Measurements from ENCODE around the gene CROCC2.

GRCh38 chr2:240960309-240960970, 54.3 kb downstream of the CROCC2 start:
- TF ChIP-seq CTCF (IDR thresholded peaks at IDR 0.05; ENCODE audit: borderline replicate concordance, extremely low read depth, low read length, poor library complexity, severe bottlenecking) (no peak), EZH2 (IDR thresholded peaks at IDR 0.05; ENCODE audit: borderline replicate concordance, low read depth, low read length, severe bottlenecking) (no peak)

Measured in DND-41 (cell line).